ENCODE results near the gene MEI1.

MEI1 gene

DNA sequence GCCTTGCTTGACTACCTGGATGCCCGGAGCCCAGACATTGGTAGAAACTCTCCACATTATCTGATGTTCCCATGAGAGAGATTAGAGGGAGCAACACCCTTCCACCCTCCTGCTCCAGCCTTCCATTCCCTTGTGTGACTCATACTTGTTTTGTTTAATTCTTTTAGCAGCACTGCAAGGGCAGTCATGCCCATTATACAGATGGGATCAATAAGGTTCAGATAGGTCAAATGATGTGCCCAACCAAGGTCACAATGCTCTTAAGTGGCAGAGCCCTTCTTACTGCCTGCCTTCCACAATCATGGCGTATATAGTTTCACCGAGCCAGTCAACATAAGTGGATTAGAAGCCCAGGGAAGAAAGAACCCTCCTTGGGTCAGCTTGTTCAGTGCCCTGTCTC lies 94.6 kb downstream of the MEI1 start:
- TF ChIP-seq, protein P1, sequence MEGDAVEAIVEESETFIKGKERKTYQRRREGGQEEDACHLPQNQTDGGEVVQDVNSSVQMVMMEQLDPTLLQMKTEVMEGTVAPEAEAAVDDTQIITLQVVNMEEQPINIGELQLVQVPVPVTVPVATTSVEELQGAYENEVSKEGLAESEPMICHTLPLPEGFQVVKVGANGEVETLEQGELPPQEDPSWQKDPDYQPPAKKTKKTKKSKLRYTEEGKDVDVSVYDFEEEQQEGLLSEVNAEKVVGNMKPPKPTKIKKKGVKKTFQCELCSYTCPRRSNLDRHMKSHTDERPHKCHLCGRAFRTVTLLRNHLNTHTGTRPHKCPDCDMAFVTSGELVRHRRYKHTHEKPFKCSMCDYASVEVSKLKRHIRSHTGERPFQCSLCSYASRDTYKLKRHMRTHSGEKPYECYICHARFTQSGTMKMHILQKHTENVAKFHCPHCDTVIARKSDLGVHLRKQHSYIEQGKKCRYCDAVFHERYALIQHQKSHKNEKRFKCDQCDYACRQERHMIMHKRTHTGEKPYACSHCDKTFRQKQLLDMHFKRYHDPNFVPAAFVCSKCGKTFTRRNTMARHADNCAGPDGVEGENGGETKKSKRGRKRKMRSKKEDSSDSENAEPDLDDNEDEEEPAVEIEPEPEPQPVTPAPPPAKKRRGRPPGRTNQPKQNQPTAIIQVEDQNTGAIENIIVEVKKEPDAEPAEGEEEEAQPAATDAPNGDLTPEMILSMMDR (IDR thresholded peaks at IDR 0.05; ENCODE audit: borderline replicate concordance, control extremely low read depth, extremely low read depth, insufficient read depth, missing control alignments), result no peak
- in situ Hi-C loops (cut with MboI; ENCODE audit: low sequenced_read_pairs, unreplicated experiment), result no loop called here
- no peak for DNase-seq (ENCODE audit: low spot score)

DNA sequence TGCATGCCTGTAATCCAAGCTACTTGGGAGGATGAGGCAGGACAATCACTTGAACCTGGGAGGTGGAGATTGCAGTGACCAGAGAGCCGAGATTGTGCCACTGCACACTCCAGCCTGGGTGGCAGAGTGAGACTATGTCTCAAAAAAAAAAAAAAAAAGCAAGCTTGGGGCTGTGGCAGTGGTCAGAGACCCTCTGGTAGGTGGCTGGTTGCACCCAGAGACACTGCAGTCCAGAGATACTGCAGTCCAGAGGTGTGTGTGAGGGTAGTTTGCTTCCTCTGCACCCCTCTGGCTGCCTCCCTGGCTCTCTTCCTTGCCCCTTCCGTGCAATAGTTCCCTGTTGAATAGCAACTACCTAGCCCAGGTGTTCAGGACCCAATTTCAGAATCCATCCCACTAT lies 99.4 kb downstream of the MEI1 start:
- TF ChIP-seq, protein P1 (IDR thresholded peaks at IDR 0.05; ENCODE audit: borderline replicate concordance, control extremely low read depth, extremely low read depth, insufficient read depth, missing control alignments), result no peak
- no peak for DNase-seq (ENCODE audit: low spot score)
- in situ Hi-C loops (cut with MboI; ENCODE audit: low sequenced_read_pairs, unreplicated experiment), result no loop called here

DNA sequence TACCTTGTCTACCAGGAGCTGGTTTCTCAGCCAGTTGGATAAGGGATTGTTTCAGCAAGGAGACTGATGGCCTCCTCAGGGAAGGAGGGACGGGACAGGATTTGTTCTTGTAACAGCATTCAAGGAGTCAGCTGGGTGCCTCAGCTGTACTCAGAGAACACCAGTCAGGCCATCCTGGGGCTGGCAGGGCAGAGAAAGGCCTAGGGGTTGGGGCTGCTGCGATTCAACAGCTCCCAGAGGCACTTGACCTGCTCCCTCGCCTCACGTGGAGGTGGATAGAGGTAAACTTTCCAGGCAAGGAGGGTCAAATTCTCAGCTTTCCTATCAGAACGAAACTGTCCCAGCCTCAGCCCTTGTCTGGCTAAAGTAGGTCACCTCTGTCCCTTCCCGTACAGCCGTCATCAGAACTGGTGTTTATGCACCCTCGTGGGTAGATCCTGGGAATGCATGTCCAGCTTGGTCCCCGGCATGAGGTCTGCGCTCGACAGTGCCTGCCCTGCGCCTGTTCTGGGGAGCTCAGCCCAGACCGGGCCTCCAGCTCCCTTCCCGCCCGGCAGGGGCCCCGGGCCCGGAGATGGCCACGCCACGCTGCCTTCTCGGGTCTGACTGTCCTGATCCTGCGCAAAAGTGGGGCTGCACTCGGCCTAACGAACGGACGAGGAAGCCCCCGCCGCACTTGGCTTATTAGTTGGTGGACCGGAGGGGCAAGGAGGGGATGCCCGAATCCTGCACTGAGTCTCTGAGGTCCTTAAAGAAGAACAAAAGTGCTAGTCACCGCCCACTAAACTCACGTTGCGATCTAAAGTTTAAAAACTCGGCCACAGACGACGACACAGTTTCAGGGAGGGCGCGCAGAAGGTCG lies 100.4 kb downstream of the MEI1 start:
- DNase-seq (ENCODE audit: low spot score), result peak; percentile 72
- TF ChIP-seq, protein P1 (IDR thresholded peaks at IDR 0.05; ENCODE audit: borderline replicate concordance, control extremely low read depth, extremely low read depth, insufficient read depth, missing control alignments), result no peak
- in situ Hi-C loops (cut with MboI; ENCODE audit: low sequenced_read_pairs, unreplicated experiment), result no loop called here

DNA sequence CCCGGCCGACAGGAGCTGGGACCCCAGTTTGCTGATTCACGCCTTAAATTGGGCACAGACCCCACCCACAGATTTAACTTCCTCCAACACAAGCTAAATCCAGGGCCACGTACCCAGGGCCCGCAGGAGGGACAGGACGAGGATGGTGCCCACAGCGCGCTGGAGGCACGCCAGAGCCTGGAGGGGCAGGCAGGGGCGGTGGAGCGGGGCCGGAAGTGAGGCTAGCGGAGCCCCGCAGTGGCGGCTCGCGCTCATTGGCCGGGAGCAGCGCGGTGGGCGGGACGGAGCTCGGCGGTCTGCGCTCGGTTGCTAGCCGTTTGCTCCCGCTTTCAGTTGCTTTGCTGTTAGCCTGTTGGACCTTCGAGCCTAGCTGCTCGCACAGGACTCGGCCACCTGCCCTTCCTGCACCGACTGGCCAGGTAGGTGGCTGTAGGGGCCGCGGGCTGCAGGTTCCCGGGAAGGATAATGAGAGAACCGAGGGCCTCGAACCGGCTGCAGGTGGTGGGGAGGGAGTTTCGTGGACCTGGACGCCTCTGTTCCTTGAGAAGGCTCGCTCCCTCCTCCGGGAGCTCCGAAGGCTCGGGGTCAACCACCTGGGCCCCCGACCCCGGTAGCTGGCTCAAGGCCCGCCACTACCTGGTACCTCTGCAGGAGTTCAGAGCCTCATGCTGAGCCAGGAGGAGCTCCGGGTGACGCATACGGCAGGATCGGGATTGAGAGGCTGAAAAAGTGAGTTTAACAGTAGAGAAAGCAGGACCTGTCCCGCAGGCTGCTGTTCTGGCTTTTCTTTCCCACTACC lies 101.2 kb downstream of the MEI1 start, which contains the start of gene CCDC134:
Gene CCDC134, plus strand, starts transcription at position 332 of the 799 bp plus-strand sequence. CDS start 8,212 bp downstream, outside the sequence.
- TF ChIP-seq, protein P1 (IDR thresholded peaks at IDR 0.05; ENCODE audit: borderline replicate concordance, control extremely low read depth, extremely low read depth, insufficient read depth, missing control alignments), result no peak
- in situ Hi-C loops (cut with MboI; ENCODE audit: low sequenced_read_pairs, unreplicated experiment), result no loop called here
- peak; percentile 98 for DNase-seq (ENCODE audit: low spot score)

DNA sequence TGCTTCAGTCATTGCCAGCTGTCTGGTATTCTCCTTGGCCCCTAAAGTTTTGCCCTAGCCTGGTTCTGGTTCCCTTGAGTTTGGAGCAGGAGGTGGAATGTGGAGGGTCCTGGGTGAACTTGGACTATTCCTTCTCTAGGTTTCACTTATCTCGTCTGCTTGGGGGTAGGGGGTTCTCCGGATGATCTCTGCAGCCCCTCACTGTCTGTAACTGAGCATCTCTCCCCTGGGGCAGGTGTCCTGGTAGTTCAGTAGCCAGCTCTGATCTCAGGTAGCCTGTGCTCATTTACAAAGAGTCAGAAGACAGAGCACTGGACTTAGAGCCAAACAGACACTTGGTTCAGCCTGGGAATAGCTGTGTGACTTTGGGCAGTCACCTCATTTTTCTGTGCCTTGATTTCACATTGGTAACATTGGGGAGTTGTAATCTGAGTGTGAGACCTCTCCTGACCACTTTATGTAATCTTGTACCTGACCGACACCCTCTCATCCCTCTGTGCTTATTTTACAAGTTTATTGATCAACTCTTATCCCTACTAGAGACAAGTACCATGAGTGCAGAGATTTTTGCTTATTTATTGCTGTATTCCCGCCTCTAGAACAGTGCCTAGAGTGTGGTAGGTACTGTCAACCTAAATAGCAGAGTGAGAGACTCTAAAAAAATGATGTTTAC lies 102.0 kb downstream of the MEI1 start:
- in situ Hi-C loops (cut with MboI; ENCODE audit: low sequenced_read_pairs, unreplicated experiment), result no loop called here
- no peak for DNase-seq (ENCODE audit: low spot score)
- TF ChIP-seq, protein P1 (IDR thresholded peaks at IDR 0.05; ENCODE audit: borderline replicate concordance, control extremely low read depth, extremely low read depth, insufficient read depth, missing control alignments), result no peak

DNA sequence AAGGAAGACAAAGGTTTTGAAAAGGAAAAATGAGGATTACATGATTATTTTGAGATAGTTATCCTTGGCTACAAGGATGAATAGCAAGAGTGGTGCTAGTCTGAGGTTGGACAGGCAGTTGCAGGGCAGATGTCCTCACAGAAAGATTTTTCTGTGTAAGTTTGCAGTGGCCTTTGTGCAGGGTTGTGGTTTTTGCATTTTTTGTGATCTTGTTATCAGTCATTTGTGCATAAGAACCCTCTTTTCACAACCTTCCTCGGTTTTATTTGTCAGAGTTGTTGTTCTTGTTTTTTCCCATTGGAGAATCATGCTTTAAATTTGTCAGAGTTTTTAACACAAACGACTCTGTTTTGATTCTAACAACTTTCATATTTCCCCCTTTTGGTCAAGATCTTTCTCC lies 102.6 kb downstream of the MEI1 start:
- DNase-seq (ENCODE audit: low spot score), result no peak
- TF ChIP-seq, protein P1 (IDR thresholded peaks at IDR 0.05; ENCODE audit: borderline replicate concordance, control extremely low read depth, extremely low read depth, insufficient read depth, missing control alignments), result no peak
- in situ Hi-C loops (cut with MboI; ENCODE audit: low sequenced_read_pairs, unreplicated experiment), result no loop called here

All from GM13976 (cell line).